GM20431 (cell line): ENCODE data around the gene SNED1.

Experiments
- in situ Hi-C: fragments of 300-500 bp; cut with MseI, MboI; formaldehyde crosslinking; loops from one replicate; pipeline ENCODE4 v1.15.0; 2020; ENCODE audit warnings: low sequenced_read_pairs; ENCODE audit not compliant: unreplicated experiment

Gene SNED1

DNA sequence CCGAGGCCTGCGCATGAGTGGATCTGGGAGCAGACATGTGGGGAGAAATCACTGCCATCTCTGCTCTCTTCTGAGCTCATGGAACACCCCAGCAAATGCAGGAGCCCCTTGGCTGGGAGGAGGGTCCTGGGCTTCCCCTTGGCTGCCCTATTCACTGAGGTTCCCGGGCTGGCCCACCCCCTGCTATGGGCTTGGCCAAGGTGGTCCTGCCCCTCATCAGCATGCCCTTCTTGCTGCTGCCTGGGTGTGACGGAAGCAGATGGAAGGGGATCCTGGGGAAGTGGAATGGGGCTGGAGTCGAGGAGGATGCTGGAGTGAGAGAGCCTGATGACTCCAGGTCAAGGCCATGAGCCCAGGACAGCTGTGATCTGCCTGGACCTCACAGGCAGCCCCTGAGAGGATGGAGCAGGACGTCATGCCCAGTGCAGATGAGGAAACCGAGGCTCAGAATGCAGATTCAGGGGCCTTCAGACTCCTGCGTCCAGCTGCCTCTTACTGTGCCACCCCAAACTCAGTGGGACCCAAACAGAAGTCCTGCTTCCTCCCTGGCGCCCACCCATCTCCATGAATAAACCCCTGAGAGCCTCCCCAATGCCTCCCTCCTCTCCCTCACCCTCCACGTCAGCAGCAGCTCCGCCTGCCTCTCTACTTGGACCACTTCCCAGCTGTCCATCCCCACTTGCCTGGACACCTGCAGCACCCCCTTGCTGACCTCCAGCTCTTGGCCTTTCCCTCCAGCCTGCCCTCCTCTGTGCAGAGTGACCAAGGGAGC, 4.0 kb downstream of the SNED1 start:
- in situ Hi-C loops, result no loop called here

DNA sequence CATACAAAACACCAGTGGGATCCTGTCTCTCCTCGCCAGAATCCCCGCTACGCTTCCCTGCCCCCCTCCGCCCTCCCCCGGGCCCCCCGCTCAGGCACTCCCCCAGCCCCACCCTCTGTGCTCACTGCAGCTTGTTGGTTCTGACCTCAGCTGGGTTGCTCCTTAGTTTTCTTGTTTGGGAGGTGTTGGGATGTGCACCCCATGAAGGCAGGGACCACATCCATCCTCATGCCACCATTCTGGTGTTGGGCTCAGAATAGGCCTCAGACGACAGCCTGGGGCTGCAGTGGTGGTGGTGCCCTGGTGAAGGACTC, 4.6 kb downstream of the SNED1 start:
- in situ Hi-C loops, result no loop called here

- in situ Hi-C loops, result no loop called here
Observed at GRCh38 chr2:241003369-241003768, 5.0 kb downstream of the SNED1 start.

DNA sequence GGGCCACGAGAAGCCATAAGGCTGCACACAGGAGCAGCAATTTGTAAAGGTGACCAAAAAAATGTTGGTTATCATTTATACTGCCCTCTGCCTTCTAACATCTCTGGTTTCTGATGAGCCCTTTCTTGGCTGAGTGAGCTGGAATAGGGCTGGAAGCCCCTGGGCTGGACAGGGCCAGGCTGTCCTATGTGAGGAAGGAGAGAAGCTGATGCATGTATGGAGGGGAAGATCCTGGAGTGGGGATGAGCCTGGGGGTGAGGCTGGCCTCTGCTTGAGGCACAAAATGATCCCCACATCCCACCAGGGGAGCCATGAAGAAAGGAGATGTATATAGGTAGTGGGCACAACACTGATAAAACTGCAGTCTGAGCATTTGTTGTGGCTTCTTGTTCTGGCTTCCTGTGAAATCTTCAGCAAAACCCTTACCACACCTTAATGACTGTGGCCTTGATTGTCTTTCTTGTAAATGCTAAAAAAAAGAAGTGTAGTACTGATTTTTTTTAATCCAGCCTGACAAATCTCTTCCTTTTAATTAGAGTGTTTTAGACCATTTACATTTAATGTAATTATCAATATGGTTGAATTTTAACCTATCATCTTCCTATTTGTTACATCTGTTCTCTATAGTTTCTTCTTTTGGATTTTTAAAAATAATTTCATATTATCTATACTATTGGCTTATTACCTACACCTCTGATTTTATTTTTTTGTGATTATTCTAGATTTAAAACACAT, 5.6 kb downstream of the SNED1 start:
- in situ Hi-C loops, result no loop called here

DNA sequence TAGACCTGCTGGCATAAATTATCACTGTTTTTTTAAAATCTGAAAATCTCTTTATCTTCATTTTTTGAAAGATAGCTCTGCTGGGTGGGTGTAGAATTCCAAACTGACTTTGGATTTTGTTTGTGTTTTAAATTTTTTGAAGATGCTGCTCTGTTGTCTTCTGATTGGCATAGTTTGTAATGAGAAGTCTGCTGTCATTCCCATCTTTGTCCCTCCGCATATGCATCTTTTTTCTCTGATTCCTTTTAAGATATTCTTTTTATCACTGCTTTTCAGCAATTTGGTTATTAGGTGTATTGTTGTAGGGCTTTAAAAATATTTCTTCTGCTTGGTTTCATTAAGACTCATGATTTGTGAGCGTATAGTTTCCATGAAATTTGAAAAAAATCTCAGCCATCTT, 7.2 kb downstream of the SNED1 start:
- in situ Hi-C loops, result no loop called here

DNA sequence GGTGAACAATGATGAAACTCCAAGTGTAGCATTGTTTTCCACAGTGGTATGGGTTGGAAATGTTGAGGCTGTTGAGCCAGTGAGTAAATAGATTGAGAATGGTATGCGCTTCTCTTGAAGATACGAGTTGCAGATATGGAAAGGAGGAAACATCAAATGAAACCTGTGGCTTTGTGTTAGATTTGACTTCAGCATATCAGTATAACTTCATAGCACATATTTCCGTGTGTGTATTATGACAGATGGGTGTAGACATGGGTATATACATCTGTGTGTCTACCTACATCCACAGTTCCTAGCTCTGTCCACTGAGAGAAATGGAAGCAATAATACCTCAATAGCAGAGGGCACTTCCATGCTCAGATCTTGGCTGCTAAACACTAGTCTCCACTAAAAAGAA, 8.0 kb downstream of the SNED1 start:
- in situ Hi-C loops, result no loop called here

- in situ Hi-C loops, result no loop called here
Observed at GRCh38 chr2:241007111-241007510, 8.7 kb downstream of the SNED1 start.

GRCh38 chr2:241007880-241008710, 9.7 kb downstream of the SNED1 start:
- in situ Hi-C loops, result no loop called here

DNA sequence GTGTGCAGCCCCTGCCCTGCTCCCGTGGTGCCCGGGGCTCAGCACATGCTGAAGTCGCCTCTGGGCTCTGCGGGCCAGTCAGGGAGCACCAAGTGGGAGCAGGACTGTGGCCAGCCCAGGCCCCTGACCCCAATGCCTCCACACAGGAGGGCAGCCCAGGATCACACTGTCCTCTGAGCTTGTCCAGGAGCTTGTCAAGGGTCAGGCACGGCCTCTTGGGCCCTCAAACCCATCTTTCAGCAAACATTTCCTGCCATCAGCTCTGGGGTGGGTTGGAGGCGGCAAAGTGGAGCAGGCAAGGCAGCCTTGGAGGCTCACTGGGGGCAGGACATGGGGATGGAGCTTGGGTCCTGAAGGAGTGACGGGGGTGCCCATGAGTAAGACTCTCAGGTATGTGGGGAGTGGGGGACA, 10.3 kb downstream of the SNED1 start:
- in situ Hi-C loops, result no loop called here

- in situ Hi-C loops, result no loop called here
Observed at GRCh38 chr2:241009191-241009590, 10.8 kb downstream of the SNED1 start.

DNA sequence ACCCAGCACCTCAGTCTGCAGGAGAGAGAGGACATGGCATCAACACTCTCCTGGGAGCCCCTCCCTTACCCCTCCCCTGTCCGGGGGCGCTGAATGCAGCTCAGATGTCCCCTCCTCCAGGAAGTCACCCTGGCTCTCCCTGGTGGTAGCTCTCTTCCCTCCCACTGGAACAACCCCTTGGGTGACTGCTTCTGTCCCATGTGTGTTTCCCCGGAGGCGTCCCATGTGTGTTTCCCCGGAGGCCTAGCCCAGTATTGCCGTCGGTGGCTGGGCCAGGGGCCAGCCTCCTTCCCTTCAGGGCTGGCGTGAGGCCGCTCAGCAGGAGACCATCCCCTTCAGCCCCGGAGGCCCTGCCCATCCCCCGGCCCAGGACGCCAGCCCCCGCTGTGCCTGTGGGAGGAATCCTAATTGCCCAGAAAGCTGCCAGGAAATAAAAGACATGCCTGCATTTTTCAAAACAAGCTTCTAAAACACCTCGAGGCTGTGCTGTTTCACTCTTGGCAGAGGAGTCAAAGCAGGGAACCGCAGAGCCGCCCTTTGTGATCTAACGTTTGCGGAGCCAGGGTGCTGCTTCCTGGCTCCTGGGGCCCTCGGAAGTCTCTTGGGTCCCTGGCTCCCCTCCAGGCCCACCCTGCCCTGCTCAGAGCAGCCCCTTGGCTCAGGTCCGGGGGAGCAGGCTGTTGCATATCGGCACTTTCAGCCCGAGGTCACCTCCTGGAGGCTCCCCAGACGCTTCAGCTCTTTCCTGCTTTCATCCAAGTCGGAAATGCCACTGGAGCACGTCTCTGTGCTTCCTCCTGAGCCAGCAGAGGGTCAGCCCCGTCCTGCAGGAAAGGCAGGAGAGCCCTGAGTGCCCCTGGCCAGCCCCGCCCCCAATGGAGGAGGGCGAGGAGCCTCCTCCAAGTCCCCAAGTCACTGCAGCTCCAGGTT, 11.4 kb downstream of the SNED1 start:
- in situ Hi-C loops, result no loop called here

DNA sequence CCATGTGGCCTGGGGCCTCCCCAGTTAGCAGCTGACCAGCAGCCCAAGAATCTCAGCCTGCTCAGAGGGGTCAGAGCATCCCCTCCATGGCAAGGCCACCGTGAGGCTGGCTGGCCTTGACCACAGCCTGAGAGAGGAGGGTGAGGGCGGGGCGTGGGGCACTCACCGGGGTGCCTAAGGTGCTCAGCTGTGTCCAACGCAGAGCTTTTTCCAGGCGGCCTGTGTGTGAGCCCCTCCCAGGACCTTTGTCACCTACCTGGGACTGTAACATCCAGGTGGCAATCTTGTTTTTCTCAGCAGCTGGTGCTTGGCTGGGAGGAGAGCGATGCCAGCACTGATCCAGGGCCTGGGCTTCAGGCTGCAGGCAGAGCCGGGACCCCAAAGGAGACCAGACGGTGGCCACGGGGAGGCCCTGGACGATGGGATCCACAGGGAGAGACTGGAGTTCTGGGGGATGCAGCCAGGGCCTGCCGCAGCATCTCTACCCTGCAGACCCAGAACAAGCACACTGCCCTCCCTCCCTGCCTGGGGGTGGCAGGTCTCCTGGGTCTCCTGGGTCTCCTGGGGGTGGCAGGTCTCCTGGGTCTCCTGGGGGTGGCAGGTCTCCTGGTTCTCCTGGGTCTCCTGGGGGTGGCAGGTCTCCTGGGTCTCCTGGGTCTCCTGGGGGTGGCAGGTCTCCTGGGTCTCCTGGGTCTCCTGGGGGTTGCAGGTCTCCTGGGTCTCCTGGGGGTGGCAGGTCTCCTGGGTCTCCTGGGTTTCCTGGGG, 12.3 kb downstream of the SNED1 start:
- in situ Hi-C loops, result no loop called here

DNA sequence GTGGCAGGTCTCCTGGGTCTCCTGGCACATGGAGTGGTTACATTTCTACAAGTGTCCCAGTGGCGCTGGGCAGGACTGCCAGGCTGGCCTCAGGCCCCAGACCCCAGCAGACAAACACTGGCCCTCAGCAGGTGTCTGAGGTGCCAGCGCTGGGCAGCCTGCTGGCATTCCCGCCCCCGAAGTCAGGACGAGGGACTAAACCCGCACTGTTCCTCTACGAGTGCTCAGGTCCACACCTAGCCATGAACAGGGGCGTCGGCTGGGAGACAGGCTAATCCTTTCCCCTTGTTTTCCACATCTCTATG, 12.8 kb downstream of the SNED1 start:
- in situ Hi-C loops, result no loop called here

GRCh38 chr2:241011751-241012510, 13.5 kb downstream of the SNED1 start:
- in situ Hi-C loops, result no loop called here

DNA sequence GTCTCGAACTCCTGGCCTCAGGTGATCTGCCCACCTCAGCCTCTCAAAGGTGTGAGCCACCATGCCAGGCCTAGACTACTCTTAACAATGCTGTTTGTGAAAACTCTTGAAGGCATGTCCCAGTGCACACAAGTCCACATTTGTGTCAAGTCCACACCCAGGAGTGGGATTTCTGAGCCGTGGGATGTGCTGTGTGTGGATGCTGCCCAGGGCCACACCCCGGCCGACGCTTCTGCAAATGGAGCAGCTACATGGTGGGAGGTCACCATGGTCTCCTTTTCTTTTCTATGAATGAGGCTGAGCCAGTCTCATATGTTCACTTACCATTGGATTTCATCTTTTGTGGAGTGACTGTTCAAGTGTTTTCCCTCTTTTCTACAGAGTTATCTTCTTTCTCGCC, 15.8 kb downstream of the SNED1 start:
- in situ Hi-C loops, result no loop called here

GRCh38 chr2:241014764-241015163, 16.3 kb downstream of the SNED1 start:
- in situ Hi-C loops, result no loop called here

DNA sequence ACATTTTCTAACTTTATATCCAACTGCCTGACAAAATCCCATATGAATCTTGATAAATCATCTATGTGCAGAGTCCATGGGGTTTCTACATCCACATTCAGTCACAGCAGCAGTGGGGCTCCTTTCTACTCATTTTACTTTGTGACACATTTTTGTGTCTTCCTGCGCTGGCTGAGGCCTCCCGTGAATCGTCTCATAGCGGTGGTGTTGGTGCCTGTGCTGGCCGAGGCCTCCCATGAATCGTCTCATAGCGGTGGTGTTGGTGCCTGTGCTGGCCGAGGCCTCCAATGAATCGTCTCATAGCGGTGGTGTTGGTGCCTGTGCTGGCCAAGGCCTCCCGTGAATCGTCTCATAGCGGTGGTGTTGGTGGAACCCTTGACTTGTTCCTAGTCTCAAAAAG, 17.0 kb downstream of the SNED1 start:
- in situ Hi-C loops, result no loop called here

DNA sequence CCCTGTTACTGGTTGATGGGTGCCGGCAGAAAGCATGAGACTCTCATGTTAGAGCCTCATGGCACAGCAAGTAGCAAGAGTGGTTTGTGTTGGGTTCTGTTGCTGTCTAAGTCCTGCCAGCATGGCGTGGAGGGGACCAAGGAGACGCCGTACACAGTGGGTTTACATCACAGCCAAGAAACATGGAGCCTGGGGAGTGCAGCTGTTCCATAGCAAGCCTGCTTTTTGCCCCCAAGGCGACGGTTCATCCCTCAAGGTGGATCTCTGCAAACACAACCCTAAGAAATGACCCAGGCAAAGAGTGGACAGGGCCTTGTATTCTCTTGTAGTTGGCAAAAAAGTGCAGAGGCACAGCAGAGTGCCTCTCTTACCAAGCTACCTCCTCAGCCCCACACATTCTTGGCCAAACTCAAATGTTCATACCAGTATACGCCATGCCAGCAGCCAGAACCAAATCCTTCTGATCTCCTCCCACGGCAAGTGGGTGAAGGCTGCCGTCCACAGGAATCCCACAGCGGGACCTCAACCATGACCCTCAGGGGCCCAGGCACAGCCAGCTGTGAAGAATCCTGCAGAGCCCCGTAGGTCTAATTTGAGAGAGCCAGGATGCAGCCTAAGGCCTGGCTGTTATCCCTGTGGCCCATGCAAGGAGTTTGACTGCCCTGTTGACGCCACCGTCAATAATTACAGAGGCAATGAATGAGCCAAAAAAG, 19.0 kb downstream of the SNED1 start:
- in situ Hi-C loops, result no loop called here
